Nephron progenitor cell (in vitro differentiated cells): ENCODE data around the gene SAMM50.

Source experiments
- DNase-seq: peaks from one replicate; pipeline ENCODE4 v3.0.0; 2021
- H3K27ac Mint-ChIP-seq: 2 replicates; pipeline ENCODE4 v1.8.0; 2021; ENCODE audit warnings: mild to moderate bottlenecking, moderate library complexity, mixed read lengths
- H3K27me3 Mint-ChIP-seq: 2 replicates; pipeline ENCODE4 v1.8.0; 2021; ENCODE audit warnings: mild to moderate bottlenecking, low read depth, mixed read lengths; ENCODE audit not compliant: poor library complexity
- H3K36me3 Mint-ChIP-seq: 2 replicates; pipeline ENCODE4 v1.8.0; 2021; ENCODE audit warnings: low read depth, mixed read lengths
- H3K4me1 Mint-ChIP-seq: 2 replicates; pipeline ENCODE4 v1.8.0; 2021; ENCODE audit warnings: mixed read lengths
- H3K4me3 Mint-ChIP-seq: 2 replicates; pipeline ENCODE4 v1.8.0; 2021; ENCODE audit warnings: mild to moderate bottlenecking, moderate library complexity, mixed read lengths
- H3K9me3 Mint-ChIP-seq: 2 replicates; pipeline ENCODE4 v1.8.0; 2021; ENCODE audit warnings: mild to moderate bottlenecking, moderate library complexity, mixed read lengths
- CTCF ChIP-seq: fragments of 200-600 bp; sonication (generic); IDR thresholded peaks from 2 replicates; pipeline ENCODE4 v1.5.0; 2021; ENCODE audit warnings: antibody characterized with exemption

The SAMM50 gene

GRCh38 chr22:43928908-43929307 lies 26.3 kb upstream of the SAMM50 start:
- no peak for DNase-seq
- H3K27me3 Mint-ChIP-seq, result peaks cover 7% of the 10 kb centered on the region

GRCh38 chr22:43931771-43932170 lies 23.5 kb upstream of the SAMM50 start:
- Mint-ChIP-seq H3K4me3 (no peak overlapping the region), H3K27me3 (peaks cover 3% of the 10 kb centered on the region), H3K36me3 (peaks cover 64% of the 10 kb centered on the region), H3K27ac (no peak overlapping the region), H3K4me1 (no peaks in the 10 kb centered on the region), H3K9me3 (no peaks in the 10 kb centered on the region)
- no peak for TF ChIP-seq CTCF
- no peak for DNase-seq

More at GRCh38 chr22:43928908-43929307, 26.3 kb upstream of the SAMM50 start:
- H3K36me3 Mint-ChIP-seq, result peaks cover 54% of the 10 kb centered on the region
- H3K4me3 Mint-ChIP-seq, result no peak overlapping the region
- no peak overlapping the region for H3K27ac Mint-ChIP-seq
- no peaks in the 10 kb centered on the region for H3K9me3 Mint-ChIP-seq
- TF ChIP-seq CTCF, result no peak
- peaks cover 16% of the 10 kb centered on the region for H3K4me1 Mint-ChIP-seq

GRCh38 chr22:43941449-43941848 lies 13.8 kb upstream of the SAMM50 start:
- no peak for TF ChIP-seq CTCF
- peaks cover 74% of the 10 kb centered on the region for H3K36me3 Mint-ChIP-seq

DNA sequence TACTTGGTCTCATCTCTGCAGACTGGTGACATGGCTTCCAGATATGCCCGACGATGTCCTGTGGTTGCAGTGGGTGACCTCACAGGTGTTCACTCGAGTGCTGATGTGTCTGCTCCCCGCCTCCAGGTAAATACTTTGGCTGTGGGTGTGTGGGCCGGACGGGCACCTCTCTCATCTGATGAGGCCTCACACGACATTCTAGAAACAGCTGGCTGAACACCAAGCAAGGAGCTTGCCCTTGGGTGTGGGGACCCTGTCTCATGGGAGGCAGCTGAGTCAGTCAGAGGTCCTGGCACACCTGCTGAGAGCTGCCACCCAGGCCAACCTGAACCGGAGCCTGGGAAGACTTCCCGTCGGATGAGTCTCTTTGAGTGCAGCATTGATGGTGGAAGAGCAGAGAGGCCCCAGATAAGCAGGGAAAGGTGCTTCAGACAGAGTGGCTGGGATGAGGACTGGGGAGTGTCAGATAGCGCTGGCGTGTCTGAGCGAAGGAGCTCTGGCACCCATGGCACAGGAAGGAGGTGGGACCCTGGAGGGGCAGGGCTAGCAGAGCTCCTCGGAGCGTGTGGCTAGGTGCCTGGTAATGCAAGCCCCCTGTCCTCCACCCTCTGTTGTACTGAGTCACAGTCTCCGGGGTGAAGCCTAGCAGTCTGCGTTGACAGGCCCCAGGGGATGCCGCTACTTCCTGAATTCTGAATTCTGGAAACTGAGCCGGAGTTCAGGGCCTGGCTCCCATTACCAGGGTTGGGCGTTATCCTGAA lies 10.4 kb upstream of the SAMM50 start:
- Mint-ChIP-seq H3K4me3 (no peak overlapping the region), H3K36me3 (peaks cover 55% of the 10 kb centered on the region), H3K27me3 (no peaks in the 10 kb centered on the region), H3K27ac (no peak overlapping the region), H3K4me1 (peaks cover 14% of the 10 kb centered on the region), H3K9me3 (peaks cover 11% of the 10 kb centered on the region)
- no peak for TF ChIP-seq CTCF
- DNase-seq, result no peak

More at GRCh38 chr22:43941449-43941848, 13.8 kb upstream of the SAMM50 start:
- Mint-ChIP-seq H3K9me3 (peaks cover 11% of the 10 kb centered on the region), H3K4me1 (peaks cover 2% of the 10 kb centered on the region), H3K27ac (no peak overlapping the region), H3K4me3 (no peak overlapping the region), H3K27me3 (peaks cover 2% of the 10 kb centered on the region)
- no peak for DNase-seq

DNA sequence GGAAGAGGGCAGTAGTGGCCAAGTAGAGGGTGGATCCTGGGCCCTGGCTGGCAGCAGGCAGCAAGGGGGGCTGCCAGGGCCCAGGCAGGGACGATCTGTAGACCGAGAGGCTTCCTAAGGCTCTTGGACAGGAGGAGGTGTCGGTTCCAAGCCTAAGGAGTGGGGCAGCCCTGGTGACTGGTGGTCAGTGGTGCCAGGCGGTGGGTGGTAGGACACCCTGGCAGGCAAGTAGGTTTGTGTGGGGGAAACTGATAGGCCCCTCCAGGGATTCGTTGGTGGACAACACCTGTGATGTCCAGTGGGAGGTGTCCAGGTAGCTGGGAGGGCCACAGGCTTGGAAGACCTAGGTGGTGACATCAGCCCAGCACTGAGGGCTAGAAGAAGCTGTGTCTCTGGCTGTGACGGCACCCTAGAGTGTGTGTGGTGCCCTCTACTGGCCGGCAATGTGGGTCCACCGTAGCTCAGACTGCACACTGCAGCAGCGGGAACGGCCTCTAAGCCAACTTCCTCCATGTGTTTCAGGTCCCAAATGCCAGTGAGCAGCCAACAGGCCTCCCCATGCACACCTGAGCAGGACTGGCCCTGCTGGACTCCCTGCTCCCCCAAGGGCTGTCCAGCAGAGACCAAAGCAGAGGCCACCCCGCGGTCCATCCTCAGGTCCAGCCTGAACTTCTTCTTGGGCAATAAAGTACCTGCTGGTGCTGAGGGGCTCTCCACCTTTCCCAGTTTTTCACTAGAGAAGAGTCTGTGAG lies 9.4 kb upstream of the SAMM50 start:
- H3K9me3 Mint-ChIP-seq, result peaks cover 11% of the 10 kb centered on the region
- peaks cover 14% of the 10 kb centered on the region for H3K4me1 Mint-ChIP-seq
- H3K36me3 Mint-ChIP-seq, result peaks cover 46% of the 10 kb centered on the region
- peak; percentile 77 for DNase-seq
- H3K27ac Mint-ChIP-seq, result no peak overlapping the region
- no peaks in the 10 kb centered on the region for H3K27me3 Mint-ChIP-seq
- peak; percentile 67 for TF ChIP-seq CTCF
- no peak overlapping the region for H3K4me3 Mint-ChIP-seq
